RPMI7951 (cell line): ENCODE data around the gene SIAE. TPM values are rescaled to one million over a fixed set of nuclear protein-coding genes. Genes with fewer than 3 reads are reported as not detected.

ENCODE experiments used
- DNase-seq: peaks from one replicate; pipeline ENCODE4 v3.0.0-alpha.2; 2012; ENCODE audit warnings: low read depth
- total RNA-seq: library from RNA; depleted of rRNA; stranded (reverse); fragments of >200 nt; shearing (Covaris generic); gene quantifications from 2 replicates; pipeline ENCODE4 v1.2.3, GENCODE V29; 2014

Gene SIAE
- total RNA-seq, 1 experiment from 2014 or later = 12.0 TPM

- no peak for DNase-seq
These were observed 9.7 kb downstream of the SIAE start for GRCh38 chr11:124663861-124664260.

DNA sequence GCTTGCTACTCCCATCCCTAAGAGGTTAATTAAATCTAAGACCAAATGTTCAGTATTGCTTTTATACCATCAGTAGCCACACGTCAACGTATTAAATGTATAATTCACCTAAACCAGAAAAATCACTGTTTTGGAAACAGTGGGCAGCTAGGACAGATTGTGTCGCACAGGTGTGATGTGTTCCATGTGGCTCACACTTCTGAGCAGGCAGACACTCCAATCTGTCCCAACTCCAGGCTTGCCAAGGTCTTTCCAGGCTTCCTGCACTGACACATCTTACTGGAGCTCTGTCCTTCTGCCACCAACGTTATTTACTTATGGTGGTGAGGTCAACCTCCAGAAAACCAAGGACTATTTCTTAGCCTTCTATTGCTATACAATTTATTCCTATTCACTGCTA is 11.4 kb downstream of the SIAE start:
- DNase-seq = no peak

DNA sequence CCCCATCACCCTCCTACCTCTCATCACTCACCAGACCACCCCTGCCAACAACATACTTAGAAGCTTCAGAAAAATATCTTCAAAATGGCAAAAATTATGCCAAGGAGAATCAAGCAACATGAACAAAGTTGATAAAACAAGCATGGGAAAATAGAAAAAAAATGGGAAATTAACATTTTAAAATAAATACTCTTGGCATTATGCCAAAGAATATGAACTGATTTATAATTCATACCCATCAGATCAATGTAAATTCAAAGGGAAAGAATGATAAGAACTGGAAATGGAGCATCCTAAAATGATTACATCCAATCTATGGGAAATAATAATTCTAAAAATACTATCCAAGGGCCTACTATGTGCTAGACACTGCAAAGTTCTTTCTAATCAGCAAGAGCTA is 12.0 kb downstream of the SIAE start:
- no peak for DNase-seq

GRCh38 chr11:124658986-124659385 is 14.6 kb downstream of the SIAE start:
- DNase-seq = no peak

GRCh38 chr11:124658501-124658900 is 15.0 kb downstream of the SIAE start:
- DNase-seq = no peak

DNA sequence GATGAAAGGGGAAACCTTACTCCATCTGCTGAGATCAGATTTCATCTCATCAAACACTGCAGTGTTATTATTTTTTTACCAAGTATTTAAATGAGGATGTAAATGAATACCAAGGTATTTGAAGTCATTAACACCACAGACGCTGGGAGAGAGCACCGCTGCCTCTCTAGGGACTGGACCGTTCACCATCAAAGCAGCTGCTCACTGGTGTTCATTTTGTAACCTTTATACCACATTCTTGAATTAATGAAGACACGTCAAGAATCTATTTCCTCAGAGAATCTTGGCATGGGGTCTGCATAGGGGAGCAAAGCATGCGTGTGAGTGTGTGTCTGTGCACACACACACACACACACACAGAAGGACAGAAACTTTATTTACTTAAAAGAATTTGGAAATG is 15.6 kb downstream of the SIAE start:
- no peak for DNase-seq

- no peak for DNase-seq
These were observed 16.5 kb downstream of the SIAE start for GRCh38 chr11:124656774-124657630.

- DNase-seq = no peak
These were observed 24.9 kb downstream of the SIAE start for GRCh38 chr11:124648610-124649009.

DNA sequence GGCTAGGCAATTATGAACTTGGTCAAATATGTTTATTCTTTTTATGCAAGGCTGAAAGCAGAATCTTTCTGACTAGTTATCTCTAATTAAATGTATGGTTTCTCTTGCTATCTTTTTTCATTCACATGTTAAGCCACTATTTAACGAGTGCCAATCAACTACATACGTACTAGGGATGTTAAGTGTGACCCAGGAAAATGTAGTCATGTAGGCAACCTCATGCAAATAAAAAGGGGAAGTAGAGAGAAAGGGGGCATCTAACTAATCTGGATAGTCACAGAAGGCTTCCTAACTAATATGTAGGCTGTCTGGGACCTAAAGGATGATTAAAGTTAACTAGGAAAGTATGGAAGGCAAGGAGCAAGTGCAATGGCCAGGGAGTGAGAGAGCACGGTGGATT is 27.4 kb downstream of the SIAE start:
- no peak for DNase-seq

GRCh38 chr11:124644426-124645280 is 28.9 kb downstream of the SIAE start:
- DNase-seq = peak; percentile 75

GRCh38 chr11:124643605-124644425 is 29.7 kb downstream of the SIAE start:
- peak; percentile 62 for DNase-seq

GRCh38 chr11:124643042-124643604 is 30.4 kb downstream of the SIAE start:
- no peak for DNase-seq

- no peak for DNase-seq
These were observed 30.9 kb downstream of the SIAE start for GRCh38 chr11:124642628-124643027.

DNA sequence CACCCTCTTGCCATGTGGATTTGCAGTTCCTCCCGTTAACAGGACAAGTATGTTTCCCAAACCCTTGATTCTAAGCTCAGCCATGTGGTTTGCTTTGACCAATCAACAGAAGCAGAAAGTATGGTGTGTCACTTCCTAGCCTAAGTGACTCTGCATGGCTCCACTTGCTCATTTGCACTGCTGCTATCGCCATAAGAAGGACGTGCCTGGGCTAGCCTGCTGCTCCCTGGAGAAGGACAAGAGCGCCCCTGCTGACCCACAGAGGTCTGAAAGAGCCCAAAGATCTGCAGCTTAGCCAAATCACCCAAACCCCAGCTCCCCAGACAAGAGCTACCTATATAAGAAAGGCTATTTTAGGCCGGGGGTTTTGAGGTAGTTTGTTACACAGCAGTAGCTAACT is 32.9 kb downstream of the SIAE start:
- DNase-seq = no peak

- DNase-seq = no peak
These were observed 34.4 kb downstream of the SIAE start for GRCh38 chr11:124639186-124639585.

DNA sequence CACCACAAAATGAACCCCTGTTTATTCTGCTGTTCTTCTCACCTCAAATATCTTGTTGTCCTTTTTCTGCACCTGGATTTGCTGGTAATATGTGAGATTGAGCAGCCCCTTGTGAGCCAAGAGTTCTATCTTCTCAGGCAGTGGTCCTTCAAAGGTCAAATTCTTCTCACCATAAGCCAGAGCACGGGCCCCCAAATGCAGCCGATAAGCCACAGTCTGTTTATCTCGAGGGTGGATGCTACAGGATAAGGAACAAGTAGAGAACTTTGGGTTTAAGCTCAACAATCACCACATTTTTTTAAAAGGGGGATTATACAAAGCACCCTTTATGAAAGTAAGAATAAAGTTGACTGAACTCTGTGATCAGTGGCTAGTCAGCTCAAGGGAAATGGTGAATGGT is 35.0 kb downstream of the SIAE start:
- DNase-seq = no peak

- no peak for DNase-seq
These were observed 37.6 kb downstream of the SIAE start for GRCh38 chr11:124635932-124636331.

GRCh38 chr11:124633355-124633754 is 40.2 kb downstream of the SIAE start:
- DNase-seq = no peak

GRCh38 chr11:124629961-124630360 is 43.6 kb downstream of the SIAE start:
- DNase-seq = no peak

DNA sequence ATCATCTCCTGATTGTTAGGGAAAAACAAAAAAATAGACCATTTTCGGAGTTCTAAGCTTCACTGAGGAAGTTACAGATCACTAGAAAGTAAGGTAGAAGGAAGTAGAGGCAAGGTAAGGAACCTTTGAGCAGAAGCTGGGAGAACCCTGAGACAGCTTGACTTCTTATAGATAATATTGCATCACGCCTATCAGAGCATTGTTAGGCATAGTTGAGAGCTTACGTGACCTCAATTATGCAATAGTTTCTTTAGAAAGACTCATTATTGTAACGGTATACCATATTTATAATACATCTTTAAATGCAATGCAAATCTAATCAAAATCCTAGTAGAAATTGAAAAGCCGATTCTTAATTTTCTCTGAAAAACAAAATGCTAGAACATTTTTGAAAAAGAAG is 46.0 kb downstream of the SIAE start:
- DNase-seq = no peak

DNA sequence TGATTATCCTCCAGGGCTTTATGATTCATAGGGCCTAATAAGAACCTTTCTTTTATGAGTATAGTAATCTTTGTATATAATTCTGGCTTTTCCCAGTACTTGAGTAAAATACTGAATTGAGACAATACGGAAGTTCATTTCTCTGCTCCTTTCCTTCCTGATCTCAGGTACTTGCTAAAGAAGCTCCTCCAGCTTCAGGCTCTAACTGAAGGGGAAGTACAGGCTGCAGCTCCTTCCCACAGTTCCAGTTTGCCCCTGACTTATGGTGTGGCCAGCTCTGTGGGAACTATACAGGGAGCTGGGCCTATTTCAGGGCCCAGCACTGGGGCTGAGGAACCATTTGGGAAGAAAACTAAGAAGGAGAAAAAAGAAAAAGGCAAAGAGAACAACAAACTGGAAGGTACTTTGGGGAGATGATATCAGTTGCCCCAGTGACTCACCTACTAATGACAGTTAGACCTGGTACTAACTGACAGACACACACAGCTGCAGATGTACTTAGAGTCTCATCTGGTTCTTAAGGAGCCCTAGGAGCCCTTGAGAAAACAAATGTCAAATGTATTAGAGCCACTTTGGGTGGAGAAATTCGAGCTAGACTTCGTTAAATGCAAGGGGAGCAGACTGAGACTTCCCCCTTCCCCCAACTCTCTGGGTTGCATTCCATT is 47.9 kb downstream of the SIAE start:
- no peak for DNase-seq
